Measurements from ENCODE around the gene MGAT4A. TPM values are rescaled to one million over a fixed set of nuclear protein-coding genes. Genes with fewer than 3 reads are reported as not detected.

Gene MGAT4A
- total RNA-seq, 1 donor from 2014 or later, result 0.38 TPM

DNA sequence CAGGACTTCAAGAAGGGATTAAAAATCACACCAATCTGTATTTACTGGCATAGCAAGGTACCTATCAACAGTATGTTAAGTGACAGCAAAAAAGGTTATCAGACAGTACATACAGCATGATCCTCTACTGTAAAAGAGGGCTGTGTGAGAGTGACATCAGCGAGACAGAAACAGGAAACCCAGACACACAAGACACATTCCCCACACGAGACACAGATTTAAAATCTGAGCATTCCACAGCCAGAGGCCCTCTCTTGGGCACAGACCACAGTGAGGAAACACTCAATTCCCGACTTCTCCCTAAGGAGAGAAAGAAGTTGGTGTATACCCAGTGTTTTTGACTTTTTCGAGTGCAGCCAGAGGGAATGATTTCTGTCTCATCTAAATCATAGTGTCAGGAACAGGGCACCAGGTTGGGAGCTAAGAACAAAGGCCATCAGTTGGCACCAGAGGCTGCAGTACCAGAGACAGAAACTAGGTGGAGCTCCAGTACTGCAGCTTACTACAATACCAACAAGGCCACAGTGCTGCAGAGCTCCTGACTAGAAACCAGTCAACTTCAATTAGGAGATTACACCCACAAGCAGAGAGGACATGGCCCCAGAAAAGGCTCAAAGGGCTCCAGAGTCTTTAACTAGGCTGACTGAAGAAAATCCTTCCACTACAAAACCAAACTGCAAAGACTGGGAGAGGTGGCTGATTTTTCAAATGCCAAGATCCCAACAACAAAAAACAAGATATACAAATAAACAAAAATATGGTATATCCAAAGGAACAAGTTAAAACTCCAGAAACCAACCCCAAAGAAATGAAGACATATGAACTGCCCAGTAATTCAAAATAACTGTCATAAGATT lies 81.6 kb downstream of the MGAT4A start:
- Mint-ChIP-seq H3K4me3 (ENCODE audit: unreplicated experiment) (no peak overlapping the region), H3K27ac (ENCODE audit: unreplicated experiment) (no peak overlapping the region), H3K27me3 (ENCODE audit: unreplicated experiment) (peaks cover 40% of the 10 kb centered on the region), H3K36me3 (ENCODE audit: unreplicated experiment) (no peaks in the 10 kb centered on the region), H3K9me3 (ENCODE audit: unreplicated experiment) (no peaks in the 10 kb centered on the region), H3K4me1 (ENCODE audit: unreplicated experiment) (no peaks in the 10 kb centered on the region)
- TF ChIP-seq, protein P1, sequence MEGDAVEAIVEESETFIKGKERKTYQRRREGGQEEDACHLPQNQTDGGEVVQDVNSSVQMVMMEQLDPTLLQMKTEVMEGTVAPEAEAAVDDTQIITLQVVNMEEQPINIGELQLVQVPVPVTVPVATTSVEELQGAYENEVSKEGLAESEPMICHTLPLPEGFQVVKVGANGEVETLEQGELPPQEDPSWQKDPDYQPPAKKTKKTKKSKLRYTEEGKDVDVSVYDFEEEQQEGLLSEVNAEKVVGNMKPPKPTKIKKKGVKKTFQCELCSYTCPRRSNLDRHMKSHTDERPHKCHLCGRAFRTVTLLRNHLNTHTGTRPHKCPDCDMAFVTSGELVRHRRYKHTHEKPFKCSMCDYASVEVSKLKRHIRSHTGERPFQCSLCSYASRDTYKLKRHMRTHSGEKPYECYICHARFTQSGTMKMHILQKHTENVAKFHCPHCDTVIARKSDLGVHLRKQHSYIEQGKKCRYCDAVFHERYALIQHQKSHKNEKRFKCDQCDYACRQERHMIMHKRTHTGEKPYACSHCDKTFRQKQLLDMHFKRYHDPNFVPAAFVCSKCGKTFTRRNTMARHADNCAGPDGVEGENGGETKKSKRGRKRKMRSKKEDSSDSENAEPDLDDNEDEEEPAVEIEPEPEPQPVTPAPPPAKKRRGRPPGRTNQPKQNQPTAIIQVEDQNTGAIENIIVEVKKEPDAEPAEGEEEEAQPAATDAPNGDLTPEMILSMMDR (IDR thresholded peaks at IDR 0.05), result peak; percentile 98
- peak; percentile 91 for DNase-seq (ENCODE audit: extremely low spot score, unreplicated experiment)

GRCh38 chr2:98648451-98648850 lies 82.5 kb downstream of the MGAT4A start:
- Mint-ChIP-seq H3K27ac (ENCODE audit: unreplicated experiment) (no peak overlapping the region), H3K36me3 (ENCODE audit: unreplicated experiment) (no peaks in the 10 kb centered on the region), H3K4me1 (ENCODE audit: unreplicated experiment) (no peaks in the 10 kb centered on the region), H3K9me3 (ENCODE audit: unreplicated experiment) (no peaks in the 10 kb centered on the region), H3K27me3 (ENCODE audit: unreplicated experiment) (peaks cover 40% of the 10 kb centered on the region), H3K4me3 (ENCODE audit: unreplicated experiment) (no peak overlapping the region)
- no peak for DNase-seq (ENCODE audit: extremely low spot score, unreplicated experiment)
- TF ChIP-seq, protein P1 (IDR thresholded peaks at IDR 0.05), result no peak

DNA sequence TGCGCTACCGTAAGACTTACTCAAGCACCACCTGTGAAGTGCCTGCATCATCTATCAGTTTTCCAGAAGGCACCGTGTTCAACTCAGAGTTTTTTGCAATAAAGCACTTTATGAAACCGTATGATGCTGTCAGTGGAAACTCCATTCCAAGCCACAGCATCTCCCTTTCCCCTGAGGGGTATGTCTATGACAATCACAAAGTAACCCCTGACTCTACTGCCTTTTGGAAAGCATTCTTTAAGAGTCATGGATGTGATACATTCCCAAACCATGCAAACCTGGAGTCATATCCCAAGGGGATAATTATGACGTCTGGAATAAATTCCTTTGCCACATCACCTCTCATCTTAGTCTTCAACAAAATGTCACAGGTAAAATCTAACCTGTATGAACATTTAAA lies 83.3 kb downstream of the MGAT4A start:
- Mint-ChIP-seq H3K27ac (ENCODE audit: unreplicated experiment) (no peak overlapping the region), H3K9me3 (ENCODE audit: unreplicated experiment) (no peaks in the 10 kb centered on the region), H3K4me1 (ENCODE audit: unreplicated experiment) (no peaks in the 10 kb centered on the region), H3K27me3 (ENCODE audit: unreplicated experiment) (peaks cover 37% of the 10 kb centered on the region), H3K36me3 (ENCODE audit: unreplicated experiment) (no peaks in the 10 kb centered on the region), H3K4me3 (ENCODE audit: unreplicated experiment) (no peak overlapping the region)
- no peak for DNase-seq (ENCODE audit: extremely low spot score, unreplicated experiment)
- TF ChIP-seq, protein P1 (IDR thresholded peaks at IDR 0.05), result no peak

- Mint-ChIP-seq H3K4me3 (ENCODE audit: unreplicated experiment) (no peak overlapping the region), H3K9me3 (ENCODE audit: unreplicated experiment) (no peaks in the 10 kb centered on the region), H3K27ac (ENCODE audit: unreplicated experiment) (no peak overlapping the region), H3K36me3 (ENCODE audit: unreplicated experiment) (no peaks in the 10 kb centered on the region), H3K4me1 (ENCODE audit: unreplicated experiment) (no peaks in the 10 kb centered on the region), H3K27me3 (ENCODE audit: unreplicated experiment) (peaks cover 36% of the 10 kb centered on the region)
- no peak for DNase-seq (ENCODE audit: extremely low spot score, unreplicated experiment)
- TF ChIP-seq, protein P1 (IDR thresholded peaks at IDR 0.05), result no peak
These were observed 87.3 kb downstream of the MGAT4A start for GRCh38 chr2:98643496-98644100.

DNA sequence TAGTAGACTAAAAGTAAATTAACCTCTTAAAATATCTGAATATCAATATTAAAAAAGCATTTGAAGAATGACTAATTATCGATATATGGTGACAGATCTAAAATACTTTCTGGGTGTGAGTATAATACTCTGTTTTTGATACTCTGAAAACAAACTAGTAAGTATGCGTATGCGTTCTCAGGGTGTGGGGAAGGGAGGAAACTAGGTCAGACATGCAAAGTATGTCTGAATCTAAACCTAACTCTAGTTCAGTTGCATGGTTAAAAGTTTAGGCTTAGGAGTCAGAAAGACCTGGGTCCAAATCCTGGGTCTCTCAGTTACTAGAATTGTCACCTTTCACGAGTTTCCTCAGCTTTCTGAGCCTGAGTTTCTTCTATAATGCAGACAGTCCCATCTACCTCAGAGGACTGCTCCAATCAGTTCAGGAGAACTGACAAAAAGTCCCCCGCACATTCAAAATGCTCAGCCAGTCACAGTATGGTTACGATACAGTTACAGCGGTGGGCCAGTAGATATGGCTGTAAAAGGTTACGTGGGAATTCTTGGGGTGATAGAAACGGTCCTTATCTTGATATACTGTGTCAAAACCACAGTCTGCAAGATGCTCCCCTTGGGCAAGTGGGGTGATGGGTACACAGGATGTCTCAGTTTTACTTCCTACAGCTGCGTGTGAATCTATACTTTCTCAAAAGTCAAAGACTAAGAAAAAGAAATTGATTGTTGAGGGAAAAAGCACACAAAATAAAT lies 93.4 kb downstream of the MGAT4A start:
- no peak for DNase-seq (ENCODE audit: extremely low spot score, unreplicated experiment)
- Mint-ChIP-seq H3K4me1 (ENCODE audit: unreplicated experiment) (peaks cover 6% of the 10 kb centered on the region), H3K27me3 (ENCODE audit: unreplicated experiment) (peaks cover 26% of the 10 kb centered on the region), H3K27ac (ENCODE audit: unreplicated experiment) (no peak overlapping the region), H3K36me3 (ENCODE audit: unreplicated experiment) (no peaks in the 10 kb centered on the region), H3K9me3 (ENCODE audit: unreplicated experiment) (no peaks in the 10 kb centered on the region), H3K4me3 (ENCODE audit: unreplicated experiment) (no peak overlapping the region)
- TF ChIP-seq, protein P1 (IDR thresholded peaks at IDR 0.05), result no peak

Measured in osteocyte (in vitro differentiated cells).